Smooth muscle cell (in vitro differentiated cells): ENCODE measurements around the gene SIVA1. TPM values are rescaled to one million over a fixed set of nuclear protein-coding genes. Genes with fewer than 3 reads are reported as not detected.

ENCODE experiments used
- DNase-seq: peaks from one replicate; lab custom pipeline; 2025; ENCODE audit not compliant: unreplicated experiment; lab: John Stamatoyannopoulos, UW
- H2AFZ ChIP-seq: fragments of 200-600 bp; sonication (generic); 2 replicates; pipeline ENCODE4 v1.6.0; 2016; ENCODE audit warnings: antibody characterized with exemption, low read depth, mild to moderate bottlenecking
- H3F3A ChIP-seq: fragments of 200-600 bp; sonication (generic); 2 replicates; pipeline ENCODE4 v1.6.0; 2017; ENCODE audit warnings: antibody characterized with exemption, low read depth
- H3K27ac ChIP-seq: fragments of 200-600 bp; sonication (generic); 2 replicates; pipeline ENCODE4 v1.5.1; 2016; ENCODE audit warnings: low read depth, mild to moderate bottlenecking
- H3K27me3 ChIP-seq: fragments of 200-600 bp; sonication (generic); 2 replicates; pipeline ENCODE4 v1.6.1; 2016; ENCODE audit warnings: low read depth, mild to moderate bottlenecking
- H3K36me3 ChIP-seq: fragments of 200-600 bp; sonication (generic); 2 replicates; pipeline ENCODE4 v1.5.1; 2016; ENCODE audit warnings: low read depth
- H3K4me1 ChIP-seq: fragments of 200-600 bp; sonication (generic); 2 replicates; pipeline ENCODE4 v1.5.1; 2016; ENCODE audit warnings: low read depth
- H3K4me2 ChIP-seq: fragments of 200-600 bp; sonication (generic); 2 replicates; pipeline ENCODE4 v1.6.0; 2016; ENCODE audit warnings: mild to moderate bottlenecking
- H3K4me3 ChIP-seq: fragments of 200-600 bp; sonication (generic); 2 replicates; pipeline ENCODE4 v1.5.1; 2016; ENCODE audit warnings: mild to moderate bottlenecking
- H3K79me2 ChIP-seq: fragments of 200-600 bp; sonication (generic); 2 replicates; pipeline ENCODE4 v1.6.0; 2016; ENCODE audit warnings: low read depth, mild to moderate bottlenecking
- H3K9ac ChIP-seq: fragments of 200-600 bp; sonication (generic); 2 replicates; pipeline ENCODE4 v1.6.0; 2016; ENCODE audit warnings: low read depth
- H3K9me3 ChIP-seq: fragments of 200-600 bp; sonication (generic); replicated peaks from 2 replicates; pipeline ENCODE4 v1.5.1; 2016; ENCODE audit warnings: low read depth
- H4K20me1 ChIP-seq: fragments of 200-600 bp; sonication (generic); 2 replicates; pipeline ENCODE4 v1.6.0; 2016; ENCODE audit warnings: low read depth
- CTCF ChIP-seq: fragments of 200-600 bp; sonication (generic); IDR thresholded peaks from 2 replicates; pipeline ENCODE4 v1.5.1; 2017; ENCODE audit warnings: borderline replicate concordance, mild to moderate bottlenecking, antibody characterized with exemption; ENCODE audit not compliant: insufficient read depth, poor library complexity, severe bottlenecking
- WGBS: methylation state at CpG from one replicate; pipeline ENCODE4 v1.1.7; 2016; ENCODE audit warnings: low lambda C conversion rate; 5-methylcytosine and 5-hydroxymethylcytosine counted together
- polyA plus RNA-seq: library from polyadenylated mRNA; unstranded; fragments of >200 nt; fragmentation: Nextera tagmentation; extraction: Ambion mirVana; gene quantifications from 2 replicates; pipeline ENCODE4 v1.2.1, GENCODE V29; 2016
- total RNA-seq: library from RNA; depleted of rRNA; stranded (reverse); fragments of >200 nt; gene quantifications from 2 replicates; pipeline ENCODE4 v1.2.3, GENCODE V29; 2014

Gene SIVA1
- total and polyA plus RNA-seq, 2 experiments from 2014 or later, result 78.5 to 118 TPM

GRCh38 chr14:104721505-104722431 is 31.2 kb upstream of the SIVA1 start:
- Histone ChIP-seq H3K27ac (no peak overlapping the region), H3K9me3 (no peaks in the 10 kb centered on the region), H3K9ac (no peak overlapping the region), H3K27me3 (no peaks in the 10 kb centered on the region), H3K4me2 (no peak overlapping the region), H3K4me3 (no peak overlapping the region), H4K20me1 (peaks cover 15% of the 10 kb centered on the region), H3K79me2 (no peaks in the 10 kb centered on the region), H2AFZ (no peak overlapping the region), H3K4me1 (peaks cover 12% of the 10 kb centered on the region), H3F3A (no peaks in the 10 kb centered on the region), H3K36me3 (no peaks in the 10 kb centered on the region)
- DNase-seq, result no peak
- no peak for TF ChIP-seq CTCF
- 79% methylated on average over 17 of the region's 18 CpGs for WGBS

- Histone ChIP-seq H3K79me2 (no peaks in the 10 kb centered on the region), H4K20me1 (peaks cover 15% of the 10 kb centered on the region), H2AFZ (no peak overlapping the region), H3K9ac (no peak overlapping the region), H3F3A (no peaks in the 10 kb centered on the region), H3K27me3 (no peaks in the 10 kb centered on the region), H3K4me3 (no peak overlapping the region), H3K4me1 (peaks cover 12% of the 10 kb centered on the region), H3K27ac (no peak overlapping the region), H3K36me3 (no peaks in the 10 kb centered on the region), H3K9me3 (no peaks in the 10 kb centered on the region), H3K4me2 (peak overlapping the region; percentile 97)
- no peak for DNase-seq
- WGBS, result 56% methylated on average over 25 of the region's 26 CpGs
- no peak for TF ChIP-seq CTCF
These were observed 29.9 kb upstream of the SIVA1 start for GRCh38 chr14:104722938-104723650.

GRCh38 chr14:104723651-104724406 is 29.1 kb upstream of the SIVA1 start, which contains the start of gene ADSS1:
TSS of gene ADSS1 (plus strand) at chr14:104724229. CDS start at chr14:104724271, 42 bp downstream.
- H3K36me3 ChIP-seq, result no peaks in the 10 kb centered on the region
- H3K79me2 ChIP-seq, result no peaks in the 10 kb centered on the region
- TF ChIP-seq CTCF, result peak; percentile 96
- peaks cover 12% of the 10 kb centered on the region for H3K4me1 ChIP-seq
- H3K4me2 ChIP-seq, result peak within 1 kb of the TSS; percentile 97
- peaks cover 15% of the 10 kb centered on the region for H4K20me1 ChIP-seq
- no peak within 1 kb of the TSS for H2AFZ ChIP-seq
- H3F3A ChIP-seq, result no peaks in the 10 kb centered on the region
- H3K27me3 ChIP-seq, result no peaks in the 10 kb centered on the region
- peak within 1 kb of the TSS; percentile 57 for H3K9ac ChIP-seq
- H3K9me3 ChIP-seq, result no peaks in the 10 kb centered on the region
- DNase-seq, result no peak
- H3K4me3 ChIP-seq, result peak within 1 kb of the TSS; percentile 76
- WGBS, result under 1% methylated on average over 79 of the region's 82 CpGs
- no peak within 1 kb of the TSS for H3K27ac ChIP-seq
